ENCODE data around the gene FBXW7.

FBXW7 gene, protein sequence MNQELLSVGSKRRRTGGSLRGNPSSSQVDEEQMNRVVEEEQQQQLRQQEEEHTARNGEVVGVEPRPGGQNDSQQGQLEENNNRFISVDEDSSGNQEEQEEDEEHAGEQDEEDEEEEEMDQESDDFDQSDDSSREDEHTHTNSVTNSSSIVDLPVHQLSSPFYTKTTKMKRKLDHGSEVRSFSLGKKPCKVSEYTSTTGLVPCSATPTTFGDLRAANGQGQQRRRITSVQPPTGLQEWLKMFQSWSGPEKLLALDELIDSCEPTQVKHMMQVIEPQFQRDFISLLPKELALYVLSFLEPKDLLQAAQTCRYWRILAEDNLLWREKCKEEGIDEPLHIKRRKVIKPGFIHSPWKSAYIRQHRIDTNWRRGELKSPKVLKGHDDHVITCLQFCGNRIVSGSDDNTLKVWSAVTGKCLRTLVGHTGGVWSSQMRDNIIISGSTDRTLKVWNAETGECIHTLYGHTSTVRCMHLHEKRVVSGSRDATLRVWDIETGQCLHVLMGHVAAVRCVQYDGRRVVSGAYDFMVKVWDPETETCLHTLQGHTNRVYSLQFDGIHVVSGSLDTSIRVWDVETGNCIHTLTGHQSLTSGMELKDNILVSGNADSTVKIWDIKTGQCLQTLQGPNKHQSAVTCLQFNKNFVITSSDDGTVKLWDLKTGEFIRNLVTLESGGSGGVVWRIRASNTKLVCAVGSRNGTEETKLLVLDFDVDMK

DNA sequence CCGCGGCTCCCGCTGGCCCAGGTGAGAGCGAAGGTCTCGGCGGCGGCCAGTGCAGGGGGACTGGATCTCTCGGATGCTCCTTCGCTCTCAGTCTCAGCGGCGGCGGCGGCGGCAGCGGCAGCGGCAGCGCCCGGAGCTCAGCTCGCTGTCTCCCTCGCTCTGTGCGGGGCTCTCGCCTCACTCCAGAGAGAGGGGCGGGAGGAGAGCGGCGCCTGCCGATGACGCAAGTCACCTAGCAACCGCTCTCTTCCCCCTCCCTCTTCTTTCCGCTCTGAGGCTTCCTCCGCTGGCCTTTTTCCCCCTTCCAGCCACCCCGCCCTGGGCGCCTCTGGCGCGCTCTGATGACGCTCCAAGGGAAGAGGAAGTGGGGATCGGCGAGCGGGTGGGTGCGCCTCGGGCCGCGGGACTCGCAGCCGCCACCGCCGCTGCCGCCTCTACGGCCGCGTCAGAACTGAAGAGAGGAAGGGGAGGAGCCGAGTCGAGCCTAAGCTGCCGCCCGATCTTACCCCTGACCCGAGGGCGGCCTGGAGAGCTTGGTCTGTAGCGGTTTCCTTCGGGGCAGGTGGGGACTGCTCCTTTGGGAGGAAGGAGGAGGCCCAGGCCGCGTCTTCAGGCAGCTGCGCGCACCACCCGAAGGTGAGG, at the start of gene FBXW7:
Gene FBXW7 (minus strand): TSS at position 190 of the 642 bp plus-strand sequence. CDS start 124,289 bp downstream, outside the sequence.
- Histone ChIP-seq H3K4me3 (peak within 1 kb of the TSS; percentile 66 to 100 (median 90)), H3K27ac (peak within 1 kb of the TSS; percentile 77 to 98 (median 94))

DNA sequence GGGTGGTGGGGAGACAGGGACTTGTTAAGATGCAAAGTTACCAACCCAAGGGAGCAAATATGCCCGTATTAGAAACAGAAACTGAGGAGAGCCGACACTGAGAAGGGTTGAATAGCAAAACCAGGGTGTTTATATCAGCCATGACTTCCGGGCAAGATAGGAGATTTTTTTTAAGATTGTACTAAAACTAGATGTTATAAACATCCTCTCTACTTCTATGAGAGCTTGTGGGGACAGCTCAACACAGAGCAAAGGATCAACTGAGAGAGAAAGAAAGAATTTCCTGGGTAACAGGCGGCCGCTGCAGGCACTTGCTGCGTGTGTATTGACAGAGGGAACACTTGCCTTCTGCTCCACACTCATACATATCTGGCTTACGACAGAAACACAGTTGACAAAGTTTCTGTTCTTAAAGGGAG, 49.1 kb upstream of the FBXW7 start:
- H3K4me3 ChIP-seq, result no peak overlapping the region
- H3K27ac ChIP-seq, result peak overlapping the region in 10 of 21 experiments; percentile 17 to 80 (median 52)

DNA sequence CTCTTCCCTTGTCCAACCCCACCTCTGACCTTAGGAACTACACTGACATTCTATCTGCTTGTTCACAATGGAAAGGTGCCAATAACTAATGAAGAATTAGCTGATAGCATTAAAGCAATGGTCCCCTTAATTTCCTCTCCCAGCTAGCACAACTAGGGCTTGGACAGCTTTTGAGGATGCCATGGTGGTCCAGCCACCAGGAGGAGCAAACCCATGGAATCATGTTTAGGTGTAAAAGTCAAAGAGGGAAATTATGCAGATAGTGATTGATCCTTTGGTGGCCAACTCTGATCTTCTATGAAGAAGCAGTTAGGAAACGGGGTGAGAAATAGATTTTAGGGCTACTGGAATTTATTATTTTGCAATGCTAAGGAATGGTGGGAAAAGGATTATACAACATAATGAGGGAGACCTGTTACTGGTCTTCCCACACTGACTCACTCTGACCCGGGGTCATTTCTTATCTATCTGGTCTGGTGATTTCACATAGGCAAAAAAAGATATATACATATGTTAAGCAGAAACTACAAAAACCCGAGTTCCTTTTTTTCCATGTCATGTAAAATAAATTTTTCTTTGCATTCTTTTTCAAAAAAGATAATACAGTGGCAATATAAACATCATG, 45.8 kb upstream of the FBXW7 start:
- no peak overlapping the region for H3K27ac ChIP-seq
- H3K4me3 ChIP-seq, result no peak overlapping the region

DNA sequence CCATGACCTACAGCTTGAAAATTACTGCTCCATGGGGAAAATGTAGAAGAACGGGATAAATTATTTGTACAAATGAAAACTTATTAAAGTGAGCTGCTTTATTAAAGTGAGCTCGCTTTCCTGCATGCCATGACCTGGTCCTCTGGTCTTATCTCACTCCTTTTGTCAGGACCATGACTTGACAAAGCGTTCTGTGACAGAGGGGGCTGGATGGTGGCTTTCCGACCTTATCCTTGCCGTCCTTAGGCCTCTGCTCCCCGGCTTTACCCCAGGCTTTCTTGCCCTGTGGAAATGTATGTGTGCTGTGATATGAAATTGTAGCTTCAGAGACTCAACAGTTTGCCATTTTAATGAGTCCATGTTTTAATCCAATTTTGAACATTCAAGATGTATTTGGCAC, 44.0 kb upstream of the FBXW7 start:
- no peak overlapping the region for H3K27ac ChIP-seq

DNA sequence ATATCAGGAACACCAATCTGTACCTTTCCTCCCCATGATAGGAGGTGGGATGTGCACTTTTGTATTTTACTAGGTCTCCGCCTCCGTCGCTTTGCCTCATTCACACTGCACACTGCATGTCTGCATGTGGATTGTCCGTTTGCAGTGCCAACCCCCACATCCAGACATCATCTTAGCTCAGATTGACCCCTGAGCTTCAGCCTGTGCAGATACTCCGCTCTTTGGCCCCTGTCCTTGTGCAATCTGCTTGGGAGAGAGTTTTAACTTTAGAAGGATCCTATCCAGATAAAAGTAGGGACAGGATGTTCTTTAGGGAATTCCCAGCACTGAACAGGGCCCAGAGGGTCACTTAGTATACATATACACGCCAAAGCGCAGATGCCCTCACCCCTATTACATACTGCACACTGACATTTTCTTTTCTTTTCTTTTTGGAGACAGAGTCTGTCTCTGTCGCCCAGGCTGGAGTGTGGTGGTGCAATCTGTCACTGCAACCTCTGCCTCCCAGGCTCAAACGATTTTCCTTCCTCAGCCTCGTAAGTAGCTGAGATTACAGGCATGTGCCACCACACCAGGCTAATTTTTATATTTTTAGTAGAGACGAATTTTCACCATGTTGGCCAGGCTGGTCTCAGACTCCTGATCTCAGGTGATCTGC, 43.3 kb upstream of the FBXW7 start:
- Histone ChIP-seq H3K27ac (no peak overlapping the region), H3K4me3 (no peak overlapping the region)

More for the DNA sequence above, 44.0 kb upstream of the FBXW7 start:
- no peak overlapping the region for H3K4me3 ChIP-seq

DNA sequence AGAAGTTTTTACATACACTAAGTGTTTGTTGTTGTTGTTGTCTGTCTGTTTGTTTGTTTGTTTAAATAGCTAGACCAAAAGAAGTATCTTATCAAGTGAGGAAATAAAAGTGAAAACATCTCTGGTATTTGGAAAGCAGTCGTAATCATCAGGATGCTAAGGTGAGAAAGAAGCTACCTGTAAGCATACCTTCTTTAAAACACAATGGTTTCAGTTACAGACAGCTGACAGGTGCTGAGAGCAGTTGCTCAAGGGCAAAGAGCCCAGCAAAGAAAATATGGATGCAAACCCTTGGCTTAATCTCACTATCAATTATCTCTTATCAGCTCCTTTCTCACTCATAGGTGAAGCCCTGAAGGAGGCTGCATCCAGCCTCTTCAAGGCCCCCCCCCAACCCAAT, 42.8 kb upstream of the FBXW7 start:
- Histone ChIP-seq H3K4me3 (no peak overlapping the region), H3K27ac (no peak overlapping the region)

DNA sequence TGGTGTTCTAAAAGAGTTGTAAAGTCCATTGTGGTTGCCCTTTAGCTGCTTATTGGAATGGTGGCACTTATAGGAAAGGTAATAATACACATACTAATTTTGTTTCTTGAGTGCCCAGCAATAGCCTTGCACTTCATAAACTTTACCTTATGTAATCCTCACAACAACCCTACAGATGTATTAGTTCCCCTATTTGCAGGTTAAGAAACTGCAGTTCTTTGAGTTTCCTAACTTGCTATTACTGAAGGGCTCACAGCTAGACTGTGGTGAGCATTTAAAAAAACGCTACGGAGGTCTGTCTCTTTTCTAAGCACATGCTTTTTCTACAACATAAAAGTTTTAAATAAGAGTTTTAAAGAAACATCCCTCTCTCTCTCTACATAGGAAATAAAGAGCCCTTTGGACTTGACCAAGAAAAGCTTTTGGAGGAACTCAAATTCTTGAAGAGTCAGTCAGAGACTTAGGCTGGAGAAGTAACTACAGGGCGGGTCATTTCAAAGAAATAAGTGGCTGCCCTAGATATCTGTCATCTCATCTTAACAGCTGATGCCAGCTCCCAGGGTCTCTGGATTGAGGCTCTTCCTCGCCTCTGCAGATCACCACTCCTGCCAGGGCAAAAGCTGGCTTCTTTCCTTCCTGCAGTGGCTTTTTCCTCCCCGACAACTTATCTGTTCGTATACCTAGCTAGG, 42.0 kb upstream of the FBXW7 start:
- H3K27ac ChIP-seq, result no peak overlapping the region
- no peak overlapping the region for H3K4me3 ChIP-seq

DNA sequence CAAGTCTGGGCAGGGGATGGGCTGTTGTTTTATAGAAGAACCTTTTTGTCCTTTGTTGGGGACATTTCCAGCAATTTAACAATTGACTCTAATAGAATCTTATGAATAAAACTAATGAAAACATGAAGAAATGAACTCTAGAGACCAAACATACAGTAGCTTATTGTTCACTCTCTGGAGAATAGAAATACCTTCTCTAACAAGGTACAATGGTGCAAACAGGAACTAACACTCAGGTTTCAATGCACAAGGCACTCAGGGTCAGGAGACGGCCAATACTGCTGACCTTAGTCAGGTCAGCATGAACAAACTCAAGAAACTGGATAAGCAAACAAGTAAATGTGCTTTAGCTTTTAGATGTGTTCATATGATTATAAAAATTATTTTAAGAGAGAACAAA, 39.6 kb upstream of the FBXW7 start:
- Histone ChIP-seq H3K4me3 (no peak overlapping the region), H3K27ac (no peak overlapping the region)

DNA sequence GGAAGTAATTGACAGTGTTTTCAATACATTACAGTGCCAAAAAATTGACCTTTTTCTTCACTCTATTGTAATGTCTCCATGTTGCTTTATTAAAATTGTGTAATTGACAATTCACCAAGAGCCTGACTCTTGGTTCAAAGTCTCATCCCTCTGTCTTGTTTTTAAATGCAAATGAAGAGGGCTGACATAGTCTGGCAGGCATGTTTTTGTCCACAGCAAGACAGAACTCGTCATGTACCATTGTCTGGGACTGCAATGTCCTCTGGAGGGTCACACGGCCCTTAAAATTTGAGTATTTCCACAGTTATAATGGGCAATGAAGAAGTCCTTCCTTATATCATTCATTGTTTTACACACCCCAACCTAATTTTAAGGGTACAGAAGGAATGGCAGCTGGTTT, 38.0 kb upstream of the FBXW7 start:
- no peak overlapping the region for H3K27ac ChIP-seq

DNA sequence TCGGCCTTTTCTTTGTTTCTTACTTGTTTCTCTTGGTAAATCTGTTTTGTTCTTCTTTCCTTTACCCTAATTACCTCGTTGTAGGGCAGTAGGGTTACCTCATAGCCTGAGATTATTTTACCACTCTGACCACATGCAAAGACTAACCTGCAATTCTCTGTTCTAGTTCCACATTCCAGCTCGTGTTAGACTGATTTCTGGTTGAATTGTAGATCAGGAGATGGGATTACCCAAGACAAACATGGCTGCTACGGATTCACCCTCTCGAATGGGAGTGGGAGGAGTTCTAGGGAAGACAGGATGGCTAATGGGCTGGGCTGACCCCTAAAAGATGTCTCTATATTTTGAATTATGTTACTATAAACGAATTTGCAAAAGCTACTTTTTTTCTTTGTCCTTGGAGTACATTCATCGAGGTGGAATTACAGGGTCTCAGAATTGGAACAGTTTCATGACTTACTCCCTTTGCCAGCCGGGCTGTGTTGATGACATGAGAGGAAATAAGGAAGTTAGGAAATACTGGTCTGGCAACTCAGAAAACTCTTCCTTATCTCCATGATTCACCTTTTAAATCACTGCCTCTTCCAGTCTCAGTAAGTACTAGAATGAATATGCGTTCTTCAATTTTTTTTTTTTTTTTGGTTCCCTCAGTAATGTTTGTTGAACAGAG, 36.7 kb upstream of the FBXW7 start:
- Histone ChIP-seq H3K27ac (peak overlapping the region in 3 of 21 experiments; percentile 18 to 51 (median 43)), H3K4me3 (no peak overlapping the region)

More for the DNA sequence above, 38.0 kb upstream of the FBXW7 start:
- no peak overlapping the region for H3K4me3 ChIP-seq

DNA sequence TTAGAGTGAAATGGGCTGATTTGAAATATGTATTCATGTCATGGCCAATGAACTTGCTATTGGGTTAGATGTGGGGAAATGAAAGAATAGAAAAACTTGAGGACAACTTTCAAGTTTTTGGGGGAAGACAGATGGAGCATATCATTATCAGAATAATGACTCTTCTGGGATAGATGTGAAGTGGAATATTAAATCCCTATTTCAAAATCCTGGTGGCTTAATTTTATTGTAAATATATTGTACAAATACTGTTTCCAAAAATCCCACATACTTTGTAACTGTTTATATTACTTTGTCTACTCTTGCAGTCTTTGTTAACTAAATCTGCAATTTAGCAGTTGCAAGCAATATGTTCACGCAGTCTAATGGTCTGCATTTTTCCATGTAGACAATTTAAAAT, 35.9 kb upstream of the FBXW7 start:
- Histone ChIP-seq H3K4me3 (no peak overlapping the region), H3K27ac (peak overlapping the region in 2 of 21 experiments; percentile 4 to 18)

DNA sequence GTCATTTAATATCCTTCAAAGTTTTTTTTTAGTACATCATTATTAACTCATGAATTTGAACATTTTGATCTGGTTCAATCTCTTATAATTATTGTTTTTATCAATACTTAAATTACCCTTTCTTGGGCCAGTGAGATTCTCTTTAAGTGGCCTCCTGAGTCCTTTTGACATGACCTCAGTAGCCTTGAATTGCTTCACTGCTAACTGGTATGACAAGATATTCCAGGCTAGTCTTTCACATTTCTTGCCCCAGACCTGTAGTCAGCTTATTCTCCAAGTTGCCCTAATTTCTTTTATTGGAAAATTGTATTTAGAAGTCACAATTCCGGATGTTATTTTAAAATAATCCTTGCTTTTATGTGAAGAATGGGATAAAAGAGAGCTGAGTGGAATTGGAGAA, 35.4 kb upstream of the FBXW7 start:
- Histone ChIP-seq H3K4me3 (no peak overlapping the region), H3K27ac (peak overlapping the region in 1 of 21 experiments; percentile 4)

DNA sequence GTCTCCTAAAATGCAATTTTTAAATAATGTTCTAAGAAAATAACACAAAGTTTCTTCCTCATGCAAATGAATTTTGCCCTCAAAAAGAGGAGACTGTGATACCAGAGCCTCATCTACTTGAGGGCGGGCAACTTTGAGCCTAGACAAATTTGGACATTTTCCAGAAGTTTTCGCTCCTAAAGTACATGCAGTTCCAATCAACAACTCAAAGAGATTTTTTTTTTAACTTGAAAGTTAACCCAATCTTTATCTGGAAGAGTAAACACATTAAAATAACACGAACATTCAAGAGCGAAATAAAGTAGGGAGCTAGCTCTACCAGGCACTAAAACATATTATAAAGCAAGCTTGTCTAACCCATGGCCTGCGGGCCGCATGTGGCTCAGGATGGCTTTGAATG, 29.4 kb upstream of the FBXW7 start:
- Histone ChIP-seq H3K4me3 (no peak overlapping the region), H3K27ac (no peak overlapping the region)

DNA sequence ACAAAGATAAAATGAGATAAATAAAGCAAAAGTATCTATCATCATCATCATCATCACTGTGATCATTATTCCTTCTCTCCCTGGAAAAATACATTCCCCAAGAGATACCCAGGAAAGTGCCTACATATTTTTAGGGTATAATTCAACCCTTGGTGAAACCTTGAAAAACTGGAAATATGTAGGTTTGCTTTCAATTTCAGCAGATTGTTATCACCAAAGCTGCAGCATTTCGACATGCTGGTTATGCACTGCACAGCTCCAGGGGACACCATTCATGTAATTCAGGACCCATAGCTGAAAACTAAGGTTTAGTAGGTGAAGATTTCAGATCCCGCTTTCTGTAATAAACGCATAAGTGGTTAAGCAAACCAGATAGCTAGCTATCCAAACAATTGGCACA, 28.4 kb upstream of the FBXW7 start:
- Histone ChIP-seq H3K4me3 (no peak overlapping the region), H3K27ac (no peak overlapping the region)

DNA sequence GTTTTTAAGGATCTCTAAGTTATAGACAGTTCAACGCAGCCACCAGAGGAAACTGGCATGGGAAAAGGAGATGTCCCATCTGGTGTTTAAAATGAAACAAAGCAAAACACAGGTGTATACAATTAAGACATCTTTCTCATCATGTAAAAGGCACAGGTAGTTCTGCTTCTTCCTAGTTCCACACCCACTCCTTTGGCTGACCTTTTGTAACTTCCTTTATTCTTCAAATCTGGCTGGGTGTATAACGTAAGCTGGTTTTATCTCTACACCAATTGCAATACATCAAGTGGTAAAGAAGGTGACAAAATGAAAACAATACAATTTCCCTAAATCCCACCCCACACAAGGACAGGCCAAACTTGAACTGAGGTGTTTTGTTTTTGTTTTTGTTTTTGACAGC, 27.3 kb upstream of the FBXW7 start:
- H3K4me3 ChIP-seq, result no peak overlapping the region
- H3K27ac ChIP-seq, result no peak overlapping the region

DNA sequence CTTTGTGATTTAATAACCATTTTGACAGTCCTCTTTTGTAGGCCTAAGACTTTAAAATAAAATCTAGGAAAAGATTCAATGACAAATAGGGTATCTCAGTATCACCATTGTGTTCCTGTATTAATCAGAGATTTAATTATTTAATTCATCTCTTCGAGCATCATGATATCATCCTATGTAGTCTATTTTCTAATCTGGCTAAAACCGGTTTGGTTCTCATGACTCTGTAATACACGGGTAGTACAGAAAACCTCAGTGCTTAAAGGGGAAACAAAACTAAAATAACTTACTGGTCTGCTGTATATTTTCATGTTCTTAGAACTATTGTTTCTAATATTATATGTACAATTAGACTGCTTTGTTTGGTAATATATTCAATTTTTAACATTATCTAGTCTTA, 23.7 kb upstream of the FBXW7 start:
- no peak overlapping the region for H3K4me3 ChIP-seq
- H3K27ac ChIP-seq, result no peak overlapping the region

DNA sequence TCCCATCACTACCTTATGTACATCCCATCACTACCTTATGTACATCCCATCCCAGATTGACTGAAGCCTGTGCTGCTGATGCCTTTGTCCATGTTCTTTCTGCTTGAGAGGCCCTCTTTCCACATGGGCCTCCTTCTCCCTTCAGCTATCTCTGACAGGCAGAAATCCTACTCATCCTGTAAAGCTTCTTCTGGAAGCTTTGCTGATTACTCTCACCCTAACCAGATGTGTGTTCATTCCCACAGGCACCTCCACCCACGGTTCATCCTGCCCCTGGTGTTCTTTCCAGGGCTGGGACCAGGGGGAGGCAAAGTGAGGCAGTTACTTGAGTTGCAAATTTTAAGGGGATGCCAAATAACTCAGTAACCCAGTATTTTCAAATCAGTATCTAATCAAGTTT, 22.5 kb upstream of the FBXW7 start:
- Histone ChIP-seq H3K4me3 (no peak overlapping the region), H3K27ac (no peak overlapping the region)

DNA sequence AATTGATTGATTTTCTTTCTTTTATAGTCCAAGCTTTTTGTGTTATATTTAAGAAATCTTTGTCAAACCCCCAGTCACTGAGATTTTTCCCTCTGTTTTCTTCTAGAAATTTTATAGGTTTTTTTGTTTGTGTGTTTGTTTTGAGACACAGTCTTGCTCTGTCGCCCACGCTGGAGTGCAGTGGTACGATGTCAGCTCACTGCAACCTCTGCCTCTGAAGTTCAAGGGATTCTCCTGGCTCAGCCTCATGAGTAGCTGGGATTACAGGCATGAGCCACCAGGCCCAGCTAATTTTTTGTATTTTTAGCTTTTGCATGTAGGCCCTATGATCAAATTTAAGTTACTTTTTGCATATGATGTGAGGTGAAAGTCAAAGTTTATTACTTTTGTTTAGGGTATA, 20.9 kb upstream of the FBXW7 start:
- H3K27ac ChIP-seq, result peak overlapping the region in 1 of 21 experiments; percentile 51
- H3K4me3 ChIP-seq, result no peak overlapping the region

DNA sequence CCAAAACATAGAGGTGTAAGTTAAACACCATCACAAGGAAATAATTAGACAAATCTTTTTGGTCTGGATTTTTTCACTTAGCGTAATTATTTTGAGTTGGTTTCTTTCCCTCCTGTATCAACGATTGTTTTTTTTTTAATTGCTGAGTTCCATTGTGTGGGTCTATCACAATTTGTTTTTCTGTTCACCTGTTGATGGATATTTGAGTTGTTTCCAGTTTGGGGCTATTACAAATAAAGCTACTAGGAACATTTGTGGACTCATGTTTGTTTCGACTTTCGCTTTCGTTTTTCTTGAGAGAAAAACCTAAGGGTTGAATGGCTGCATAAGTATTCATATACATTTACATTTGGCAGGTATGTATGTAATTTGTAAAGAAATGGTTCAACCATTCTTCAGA, 20.4 kb upstream of the FBXW7 start:
- H3K27ac ChIP-seq, result peak overlapping the region in 1 of 21 experiments; percentile 51
- H3K4me3 ChIP-seq, result no peak overlapping the region

Data from skin epidermis (tissue), 12 donors.